Loucy (cell line): ENCODE results near the gene NRCAM.
"Not testable (repeated sequence)": the region's sequence is repeated elsewhere in the genome, so short reads cannot be mapped to it uniquely, and the experiment has no call there.

Experiments used
- H2AFZ ChIP-seq: fragments of 200-600 bp; sonication (generic); 2 replicates; pipeline ENCODE4 v1.6.0; 2016; ENCODE audit warnings: antibody characterized with exemption, mild to moderate bottlenecking, low read length, moderate library complexity
- H3F3A ChIP-seq: fragments of 200-600 bp; 2 replicates; pipeline ENCODE4 v1.6.0; 2016; ENCODE audit warnings: antibody characterized with exemption, low read depth, mild to moderate bottlenecking
- H3K27me3 ChIP-seq: fragments of 200-600 bp; sonication (generic); 2 replicates; pipeline ENCODE4 v1.6.1; 2014; ENCODE audit warnings: low read length, mild to moderate bottlenecking; ENCODE audit not compliant: insufficient read depth, poor library complexity, severe bottlenecking
- H3K36me3 ChIP-seq: fragments of 200-600 bp; sonication (generic); 2 replicates; pipeline ENCODE4 v1.6.1; 2016; ENCODE audit warnings: low read length; ENCODE audit not compliant: insufficient read depth
- H3K4me1 ChIP-seq: fragments of 200-600 bp; sonication (generic); 2 replicates; pipeline ENCODE4 v1.5.1; 2014; ENCODE audit warnings: low read length, mild to moderate bottlenecking; ENCODE audit not compliant: insufficient read depth, poor library complexity, severe bottlenecking
- H3K4me2 ChIP-seq: fragments of 200-600 bp; sonication (generic); 2 replicates; pipeline ENCODE4 v1.6.0; 2014; ENCODE audit warnings: antibody characterized with exemption, low read length, low read depth, mild to moderate bottlenecking; ENCODE audit not compliant: poor library complexity, severe bottlenecking
- H3K4me3 ChIP-seq: fragments of 200-600 bp; sonication (generic); 2 replicates; pipeline ENCODE4 v1.5.1; 2014; ENCODE audit warnings: low read length, mild to moderate bottlenecking, mixed read lengths; ENCODE audit not compliant: poor library complexity, severe bottlenecking
- H3K79me2 ChIP-seq: fragments of 200-600 bp; sonication (generic); 2 replicates; pipeline ENCODE4 v1.6.1; 2014; ENCODE audit warnings: low read length; ENCODE audit not compliant: insufficient read depth
- H3K9ac ChIP-seq: fragments of 200-600 bp; sonication (generic); 2 replicates; pipeline ENCODE4 v1.6.0; 2014; ENCODE audit warnings: mild to moderate bottlenecking, low read depth, low read length, moderate library complexity; ENCODE audit not compliant: poor library complexity, severe bottlenecking
- H3K9me2 ChIP-seq: fragments of 200-600 bp; sonication (generic); replicated peaks from 2 replicates; pipeline ENCODE4 v1.6.1; 2016; ENCODE audit warnings: low read depth, low read length, mixed read lengths
- H3K9me3 ChIP-seq: fragments of 200-600 bp; sonication (generic); 2 replicates; pipeline ENCODE4 v1.6.1; 2014; ENCODE audit warnings: mild to moderate bottlenecking, antibody characterized with exemption, low read length, low read depth; ENCODE audit not compliant: insufficient read depth
- H4K20me1 ChIP-seq: fragments of 200-600 bp; sonication (generic); 2 replicates; pipeline ENCODE4 v1.6.0; 2014; ENCODE audit warnings: antibody characterized with exemption, low read length, mild to moderate bottlenecking; ENCODE audit not compliant: insufficient read depth, poor library complexity, severe bottlenecking
- CTCF ChIP-seq: fragments of 200-600 bp; sonication (generic); conservative IDR thresholded peaks from 2 replicates; pipeline ENCODE4 v1.5.1; 2014; ENCODE audit warnings: mild to moderate bottlenecking, antibody characterized with exemption, low read length
- EZH2phosphoT487 ChIP-seq: fragments of 200-600 bp; IDR thresholded peaks from 2 replicates; pipeline ENCODE4 v1.6.1; 2018; ENCODE audit warnings: antibody characterized with exemption, mild to moderate bottlenecking, moderate library complexity, borderline replicate concordance

The NRCAM gene

DNA sequence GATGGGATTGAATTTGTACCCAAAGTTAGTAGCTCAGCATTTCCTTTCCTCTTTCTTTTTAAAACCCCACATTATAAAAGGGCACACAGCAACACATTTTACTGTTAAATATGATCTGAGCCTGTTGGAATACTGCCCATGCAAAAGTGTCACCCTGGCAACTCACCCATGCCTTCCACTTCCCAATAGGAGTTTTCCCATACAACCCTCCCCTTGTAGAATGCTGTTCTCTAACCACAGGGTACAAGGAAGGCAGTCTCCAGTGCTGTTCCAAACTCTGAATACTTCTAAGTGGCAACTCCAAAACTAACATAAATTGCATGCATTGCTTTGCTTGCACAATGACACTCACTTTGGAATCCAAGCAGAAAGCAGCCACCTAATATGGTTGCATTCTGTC is 60.8 kb downstream of the NRCAM start:
- no peaks in the 10 kb centered on the region for H3K9me2 ChIP-seq
- H3K4me2 ChIP-seq, result no peak overlapping the region
- no peaks in the 10 kb centered on the region for H3K4me1 ChIP-seq
- no peaks in the 10 kb centered on the region for H3K79me2 ChIP-seq
- H3K9ac ChIP-seq, result no peak overlapping the region
- H3K36me3 ChIP-seq, result no peaks in the 10 kb centered on the region
- no peaks in the 10 kb centered on the region for H3F3A ChIP-seq
- no peaks in the 10 kb centered on the region for H3K9me3 ChIP-seq
- H4K20me1 ChIP-seq, result no peaks in the 10 kb centered on the region
- no peak for TF ChIP-seq EZH2phosphoT487
- no peak for TF ChIP-seq CTCF
- H3K27me3 ChIP-seq, result no peaks in the 10 kb centered on the region
- no peak overlapping the region for H2AFZ ChIP-seq
- H3K4me3 ChIP-seq, result no peak overlapping the region

DNA sequence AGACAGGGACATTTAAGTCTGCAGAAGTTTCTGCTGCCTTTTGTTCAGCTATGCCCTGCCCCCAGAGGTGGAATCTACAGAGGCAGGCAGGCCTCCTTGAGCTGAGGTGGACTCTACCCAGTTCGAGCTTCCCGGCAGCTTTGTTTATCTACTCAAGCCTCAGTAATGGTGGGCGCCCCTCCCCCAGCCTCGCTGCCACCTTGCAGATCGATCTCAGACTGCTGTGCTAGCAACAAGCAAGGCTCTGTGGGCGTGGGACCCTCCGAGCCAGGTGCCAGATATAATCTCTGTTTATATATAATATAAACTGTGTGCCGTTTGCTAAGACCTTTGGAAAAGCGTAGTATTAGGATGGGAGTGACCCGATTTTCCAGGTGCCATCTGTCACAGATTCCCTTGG is 63.1 kb downstream of the NRCAM start:
- H2AFZ ChIP-seq, H3F3A ChIP-seq, H3K36me3 ChIP-seq, H3K9me2 ChIP-seq, H3K4me2 ChIP-seq, H3K27me3 ChIP-seq, H3K9ac ChIP-seq, H3K4me1 ChIP-seq, H4K20me1 ChIP-seq, H3K4me3 ChIP-seq, H3K9me3 ChIP-seq, H3K79me2 ChIP-seq: not testable (repeated sequence)

DNA sequence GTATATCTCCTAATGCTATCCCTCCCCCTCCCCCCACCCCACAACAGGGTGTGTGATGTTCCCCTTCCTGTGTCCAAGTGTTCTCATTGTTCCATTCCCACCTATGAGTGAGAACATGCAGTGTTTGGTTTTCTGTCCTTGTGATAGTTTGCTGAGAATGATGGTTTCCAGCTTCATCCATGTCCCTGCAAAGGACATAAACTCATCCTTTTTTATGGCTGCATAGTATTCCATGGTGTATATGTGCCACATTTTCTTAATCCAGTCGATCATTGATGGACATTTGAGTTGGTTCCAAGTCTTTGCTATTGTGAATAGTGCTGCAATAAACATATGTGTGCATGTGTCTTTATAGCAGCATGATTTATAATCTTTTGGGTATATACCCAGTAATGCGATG is 68.5 kb downstream of the NRCAM start:
- not testable (repeated sequence) for H3K9ac ChIP-seq

DNA sequence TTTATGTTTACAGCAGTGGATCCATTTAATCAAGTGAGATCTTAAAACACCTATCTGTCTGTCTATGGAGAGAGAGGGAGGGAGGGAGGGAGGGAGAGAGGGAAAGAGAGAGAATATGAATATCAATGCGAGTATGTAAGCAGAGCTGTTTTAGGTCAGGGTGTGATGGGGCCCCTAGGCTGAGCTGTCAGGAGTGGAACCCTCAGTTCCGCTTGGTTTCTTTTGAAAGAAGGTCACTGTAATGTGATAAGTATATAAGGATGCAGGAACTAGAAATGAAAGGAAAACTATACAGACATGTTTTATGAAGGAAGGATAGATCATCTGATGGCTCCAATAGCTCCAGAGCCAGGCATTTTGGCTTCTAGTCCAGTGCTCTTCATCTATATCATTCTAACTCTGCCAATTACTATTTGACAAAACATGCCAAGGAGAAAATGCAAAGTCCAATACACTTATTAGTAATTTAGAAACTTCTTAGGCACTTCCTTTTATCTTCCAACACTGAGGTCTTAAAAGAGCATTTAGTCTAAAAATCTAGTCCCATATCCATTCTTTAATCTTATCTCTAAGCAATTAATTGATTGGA is 70.3 kb downstream of the NRCAM start:
- H3K9ac ChIP-seq, result no peak overlapping the region
- no peak overlapping the region for H2AFZ ChIP-seq
- H3K4me1 ChIP-seq, result no peaks in the 10 kb centered on the region
- no peak overlapping the region for H3K4me2 ChIP-seq
- H3K27me3 ChIP-seq, result no peaks in the 10 kb centered on the region
- TF ChIP-seq CTCF, result no peak
- H4K20me1 ChIP-seq, result no peaks in the 10 kb centered on the region
- H3F3A ChIP-seq, result no peaks in the 10 kb centered on the region
- H3K9me2 ChIP-seq, result no peaks in the 10 kb centered on the region
- no peaks in the 10 kb centered on the region for H3K36me3 ChIP-seq
- no peaks in the 10 kb centered on the region for H3K9me3 ChIP-seq
- no peaks in the 10 kb centered on the region for H3K79me2 ChIP-seq
- H3K4me3 ChIP-seq, result no peak overlapping the region

More for the DNA sequence above, 68.5 kb downstream of the NRCAM start:
- not testable (repeated sequence) for H3K27me3 ChIP-seq, H3K4me1 ChIP-seq, H3K36me3 ChIP-seq, H2AFZ ChIP-seq, H3K4me3 ChIP-seq, H3F3A ChIP-seq, H4K20me1 ChIP-seq, H3K9me2 ChIP-seq, H3K79me2 ChIP-seq, H3K4me2 ChIP-seq, H3K9me3 ChIP-seq
